ENCODE measurements around the gene INSM2.

Gene INSM2

GRCh38 chr14:35533357-35534207 lies at the start of gene INSM2:
Gene INSM2 (plus strand): TSS chr14:35534164. CDS start chr14:35534253, 89 bp downstream.
- H3K4me3 ChIP-seq (ENCODE audit: low read depth, low read length), result peak within 1 kb of the TSS; percentile 57
- no peak for DNase-seq (ENCODE audit: low read depth)
- TF ChIP-seq, protein P1, sequence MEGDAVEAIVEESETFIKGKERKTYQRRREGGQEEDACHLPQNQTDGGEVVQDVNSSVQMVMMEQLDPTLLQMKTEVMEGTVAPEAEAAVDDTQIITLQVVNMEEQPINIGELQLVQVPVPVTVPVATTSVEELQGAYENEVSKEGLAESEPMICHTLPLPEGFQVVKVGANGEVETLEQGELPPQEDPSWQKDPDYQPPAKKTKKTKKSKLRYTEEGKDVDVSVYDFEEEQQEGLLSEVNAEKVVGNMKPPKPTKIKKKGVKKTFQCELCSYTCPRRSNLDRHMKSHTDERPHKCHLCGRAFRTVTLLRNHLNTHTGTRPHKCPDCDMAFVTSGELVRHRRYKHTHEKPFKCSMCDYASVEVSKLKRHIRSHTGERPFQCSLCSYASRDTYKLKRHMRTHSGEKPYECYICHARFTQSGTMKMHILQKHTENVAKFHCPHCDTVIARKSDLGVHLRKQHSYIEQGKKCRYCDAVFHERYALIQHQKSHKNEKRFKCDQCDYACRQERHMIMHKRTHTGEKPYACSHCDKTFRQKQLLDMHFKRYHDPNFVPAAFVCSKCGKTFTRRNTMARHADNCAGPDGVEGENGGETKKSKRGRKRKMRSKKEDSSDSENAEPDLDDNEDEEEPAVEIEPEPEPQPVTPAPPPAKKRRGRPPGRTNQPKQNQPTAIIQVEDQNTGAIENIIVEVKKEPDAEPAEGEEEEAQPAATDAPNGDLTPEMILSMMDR (IDR thresholded peaks at IDR 0.05; ENCODE audit: control insufficient read depth, extremely low read depth, insufficient read depth), result peak; percentile 41; the same call in 1 of the 2 replicates

- H3K4me3 ChIP-seq (ENCODE audit: low read depth, low read length), result no peak overlapping the region
- TF ChIP-seq, protein P1 (IDR thresholded peaks at IDR 0.05; ENCODE audit: control insufficient read depth, extremely low read depth, insufficient read depth), result no peak
- DNase-seq (ENCODE audit: low read depth), result no peak
Observed at GRCh38 chr14:35492569-35493014, 41.4 kb upstream of the INSM2 start.

- no peak overlapping the region for H3K4me3 ChIP-seq (ENCODE audit: low read depth, low read length)
- no peak for DNase-seq (ENCODE audit: low read depth)
- TF ChIP-seq, protein P1 (IDR thresholded peaks at IDR 0.05; ENCODE audit: control insufficient read depth, extremely low read depth, insufficient read depth), result no peak
Observed at GRCh38 chr14:35495278-35495677, 38.7 kb upstream of the INSM2 start.

DNA sequence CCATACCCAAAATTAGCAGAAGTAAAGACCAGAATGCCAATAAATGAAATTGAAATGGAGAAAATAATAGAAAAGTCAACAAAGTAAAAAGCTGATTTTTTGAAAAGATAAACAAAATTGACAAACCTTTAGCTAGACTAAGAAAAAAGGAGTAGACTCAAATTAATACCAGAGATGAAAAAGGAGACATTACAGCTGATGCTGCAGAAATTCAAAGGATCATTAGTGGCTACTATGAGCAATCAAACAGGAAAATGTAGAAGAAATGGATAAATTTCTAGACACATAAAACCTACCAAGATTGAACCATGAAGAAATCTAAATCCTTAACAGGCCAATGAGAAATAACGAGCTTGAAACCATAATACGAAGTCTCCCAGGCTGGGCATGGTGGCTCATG lies 34.8 kb upstream of the INSM2 start:
- TF ChIP-seq, protein P1 (IDR thresholded peaks at IDR 0.05; ENCODE audit: control insufficient read depth, extremely low read depth, insufficient read depth), result no peak
- no peak overlapping the region for H3K4me3 ChIP-seq (ENCODE audit: low read depth, low read length)
- no peak for DNase-seq (ENCODE audit: low read depth)

GRCh38 chr14:35503646-35504045 lies 30.3 kb upstream of the INSM2 start:
- H3K4me3 ChIP-seq (ENCODE audit: low read depth, low read length), result no peak overlapping the region
- no peak for DNase-seq (ENCODE audit: low read depth)
- TF ChIP-seq, protein P1 (IDR thresholded peaks at IDR 0.05; ENCODE audit: control insufficient read depth, extremely low read depth, insufficient read depth), result no peak

GRCh38 chr14:35504260-35504659 lies 29.7 kb upstream of the INSM2 start:
- DNase-seq (ENCODE audit: low read depth), result no peak
- H3K4me3 ChIP-seq (ENCODE audit: low read depth, low read length), result no peak overlapping the region
- TF ChIP-seq, protein P1 (IDR thresholded peaks at IDR 0.05; ENCODE audit: control insufficient read depth, extremely low read depth, insufficient read depth), result no peak

All from LNCaP clone FGC (cell line).